ENCODE results near the gene IL20RA.
"Not testable (repeated sequence)": the region's sequence is repeated elsewhere in the genome, so short reads cannot be mapped to it uniquely, and the experiment has no call there.

IL20RA gene

DNA sequence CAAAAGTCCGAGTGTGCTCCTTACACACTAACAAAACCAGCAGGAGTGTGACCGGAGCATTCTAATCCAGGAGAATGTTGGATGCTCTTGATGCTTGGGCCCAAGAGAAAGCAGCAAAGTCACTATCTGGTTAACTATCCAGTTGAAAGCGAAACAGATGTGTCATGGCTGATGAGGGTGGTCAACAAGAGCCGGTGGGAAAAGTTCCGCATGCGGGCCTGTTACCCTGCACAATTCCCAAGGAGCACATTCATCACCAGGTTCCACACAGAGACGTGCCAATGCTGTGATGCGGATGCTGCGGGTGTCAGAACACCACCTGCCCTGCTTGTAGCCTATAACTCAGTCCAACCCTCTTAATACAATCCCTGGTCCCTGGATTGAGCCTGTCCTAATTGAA is 38.7 kb downstream of the IL20RA start:
- no peak for DNase-seq

DNA sequence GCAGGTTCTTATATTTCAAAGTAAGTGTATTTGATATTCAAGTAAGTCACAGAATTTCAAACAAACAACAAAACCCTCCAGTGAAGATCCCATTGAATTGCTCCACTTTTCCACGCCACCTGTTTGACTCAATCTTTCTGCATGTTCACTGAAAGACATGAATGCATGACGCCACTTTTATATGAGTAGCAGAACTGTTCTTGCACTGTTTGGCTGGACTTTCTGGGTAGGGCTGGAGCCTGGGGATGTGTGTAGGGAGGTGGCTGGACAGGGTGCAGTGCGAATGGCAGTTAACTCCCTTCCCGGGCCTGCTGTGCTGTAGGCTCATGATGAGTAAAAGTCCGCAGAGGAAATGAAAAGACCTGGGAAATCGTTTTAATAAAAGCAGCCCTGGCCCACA is 39.7 kb downstream of the IL20RA start:
- no peak for DNase-seq

DNA sequence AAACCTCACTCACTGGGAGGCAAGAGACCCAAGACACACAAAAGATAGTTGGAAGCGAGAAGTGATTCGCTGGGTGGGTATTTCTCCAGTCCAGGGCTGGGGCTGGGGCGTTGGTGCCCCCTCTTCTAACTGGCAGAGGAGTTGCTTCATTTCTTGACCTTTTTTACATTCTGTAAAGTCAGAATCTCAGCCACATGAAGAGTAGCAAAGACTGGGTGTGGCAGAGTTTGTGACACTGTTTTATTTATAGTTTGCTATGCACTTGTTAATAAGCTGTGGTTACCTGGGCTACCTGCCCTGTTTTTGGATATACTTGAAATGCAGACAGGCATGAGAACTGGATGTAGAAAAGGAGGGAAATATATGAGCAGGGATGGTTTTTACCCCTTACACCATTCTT is 42.3 kb downstream of the IL20RA start:
- no peak for DNase-seq

DNA sequence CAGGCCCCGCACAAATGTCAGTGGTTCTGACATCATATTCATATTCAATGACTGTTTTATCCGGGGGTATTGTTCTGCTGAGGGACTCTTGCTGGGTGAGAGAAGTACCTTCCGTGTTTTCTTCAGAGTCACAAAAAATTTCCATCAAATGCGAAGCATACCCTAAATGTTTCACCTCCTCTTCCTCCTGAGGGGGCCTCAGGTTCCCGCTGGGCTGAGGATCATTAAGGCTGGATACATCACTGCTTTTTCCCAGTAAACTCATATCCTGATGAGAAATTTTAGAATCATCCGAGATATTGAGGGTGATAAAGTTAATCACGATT is 42.8 kb downstream of the IL20RA start:
- no peak for DNase-seq

DNA sequence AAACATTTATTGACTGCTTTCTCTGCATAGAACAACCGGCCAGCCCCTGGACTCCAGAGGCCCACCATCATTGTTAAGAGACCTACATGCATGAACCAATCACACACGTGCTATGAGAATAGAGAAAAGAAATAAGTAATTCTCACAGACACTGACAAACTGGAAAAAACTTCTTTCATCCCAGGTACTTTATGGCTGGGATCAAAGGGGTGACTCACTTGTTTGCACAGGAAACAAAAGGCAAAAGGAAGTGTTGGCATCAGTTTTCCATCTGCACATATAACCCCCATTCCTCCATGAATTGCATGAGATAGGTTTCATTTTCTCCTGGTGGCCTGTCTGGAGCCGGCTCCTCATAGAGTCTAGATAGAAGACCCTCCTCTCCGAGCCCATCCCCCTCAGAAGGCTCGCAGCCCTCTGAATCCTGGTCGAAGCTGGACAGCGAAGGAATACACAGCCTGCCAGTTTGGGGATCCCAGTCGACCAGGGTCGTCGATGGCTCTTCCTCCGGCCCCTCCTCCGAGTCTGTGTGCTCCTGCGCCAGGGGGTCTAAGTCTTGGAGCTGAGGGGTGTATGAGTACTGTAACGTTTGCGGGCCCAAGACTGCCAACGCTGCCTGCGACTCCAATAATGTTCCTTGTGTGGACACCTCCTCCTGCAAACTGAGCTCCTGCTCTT is 43.3 kb downstream of the IL20RA start:
- no peak for DNase-seq

DNA sequence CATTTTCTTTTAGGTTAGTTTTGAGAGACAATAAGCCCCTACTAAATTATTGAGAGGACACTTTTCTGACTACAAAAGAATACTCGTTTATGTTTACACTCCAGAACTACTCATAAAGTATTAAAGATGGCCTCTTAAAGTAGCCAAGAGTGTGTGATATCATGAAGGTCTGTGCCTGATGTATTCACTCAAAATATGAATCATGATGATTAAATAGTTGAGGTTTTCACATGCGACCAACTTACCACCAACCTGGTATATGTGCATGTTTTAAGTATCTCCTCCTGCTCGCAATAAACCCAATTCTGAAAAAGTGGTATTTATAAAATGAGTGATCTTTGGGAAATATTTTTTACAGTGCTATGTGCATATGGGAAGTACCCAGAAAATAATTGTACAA is 43.9 kb downstream of the IL20RA start:
- DNase-seq = no peak

DNA sequence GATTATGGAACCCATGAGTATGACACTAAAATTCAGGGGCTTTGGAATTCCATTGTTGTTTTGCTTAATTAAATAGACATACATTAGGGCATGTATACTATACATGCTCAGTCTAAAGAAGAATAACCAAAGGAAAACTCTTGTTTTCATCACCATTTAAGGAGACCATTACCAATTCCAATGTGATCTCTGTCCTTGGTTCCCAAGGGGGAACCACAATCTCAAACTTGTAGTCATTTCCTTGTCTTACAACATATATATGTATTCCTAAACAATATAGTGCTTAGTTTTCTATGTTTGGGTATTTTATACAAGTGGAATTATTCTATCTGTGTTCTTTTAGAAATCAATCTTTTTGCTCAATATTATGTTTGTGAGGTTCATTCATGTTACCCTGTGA is 49.2 kb downstream of the IL20RA start:
- DNase-seq = no peak

DNA sequence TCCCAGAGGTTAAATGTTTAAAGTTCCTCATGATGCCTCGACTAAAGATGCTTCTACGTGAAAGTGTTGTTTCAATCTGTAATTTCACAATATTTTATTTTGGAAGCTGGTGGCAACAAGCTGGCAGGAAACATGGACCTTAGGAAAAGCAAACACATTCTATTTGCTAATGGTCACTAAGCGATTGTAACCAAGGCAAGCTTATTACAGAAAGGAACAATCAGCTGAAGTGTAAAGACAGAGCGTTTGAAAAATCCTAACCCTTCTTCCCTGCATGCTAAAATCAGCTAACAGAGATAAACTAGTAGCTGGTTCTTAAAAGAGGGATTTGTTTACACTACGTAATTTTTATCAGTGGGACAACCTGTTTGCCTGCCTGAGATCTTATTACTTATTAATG is 50.0 kb downstream of the IL20RA start:
- DNase-seq = no peak

DNA sequence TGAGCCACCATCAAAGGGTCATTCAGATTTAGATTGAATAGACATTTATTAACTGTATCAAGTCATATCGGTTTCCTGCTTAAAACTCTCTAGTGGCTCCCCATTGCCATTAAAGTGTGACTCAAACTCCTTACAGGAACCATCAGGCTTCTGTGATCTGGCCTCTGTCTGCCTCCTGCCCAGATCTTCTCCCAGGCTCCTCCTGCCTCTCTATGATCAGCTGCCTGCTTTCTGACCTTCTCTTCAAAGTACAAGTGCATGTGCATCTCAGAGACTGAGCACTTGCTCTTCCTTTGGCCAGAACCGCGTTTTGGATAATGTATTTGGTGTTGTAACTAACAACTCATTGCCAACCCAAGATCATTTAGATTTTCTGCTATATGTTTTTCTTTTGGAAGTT is 52.7 kb downstream of the IL20RA start:
- no peak for DNase-seq

DNA sequence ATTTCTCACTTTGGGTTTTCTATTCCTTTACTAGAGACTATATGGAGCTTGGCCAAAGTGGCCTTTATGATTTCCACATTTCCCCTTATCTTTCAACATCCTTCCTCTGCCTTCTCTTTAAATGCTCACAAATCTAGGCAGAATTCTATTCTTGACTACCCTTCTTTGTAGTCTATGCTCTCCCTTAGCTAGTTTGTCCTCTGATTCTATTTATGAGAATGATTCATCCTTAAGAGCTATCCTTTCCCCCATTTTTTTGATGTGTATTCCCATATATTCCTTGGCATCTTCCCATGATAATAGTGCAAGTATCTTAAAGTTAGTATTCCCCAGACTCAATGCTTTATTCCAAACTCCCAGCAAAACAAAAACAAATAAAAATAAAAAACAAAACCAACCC is 53.1 kb downstream of the IL20RA start:
- no peak for DNase-seq

DNA sequence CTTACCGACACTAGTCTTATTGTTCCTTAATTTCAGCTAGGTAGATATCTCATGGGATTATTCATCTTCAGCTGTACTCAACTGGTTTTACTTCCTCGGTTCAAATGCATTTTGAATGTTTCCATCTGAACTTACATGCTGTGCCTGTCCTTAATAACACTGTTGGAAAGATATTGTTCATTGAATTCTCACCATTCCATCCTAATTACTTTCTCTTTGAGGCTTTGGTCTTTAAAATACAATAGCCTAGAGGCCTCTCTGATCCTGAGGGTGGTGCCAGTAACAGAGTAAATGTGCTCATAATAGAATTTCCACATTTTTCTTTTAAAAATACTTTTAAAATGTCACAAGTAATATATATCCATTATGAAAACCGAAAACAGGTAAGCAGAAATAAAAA is 54.0 kb downstream of the IL20RA start:
- DNase-seq = no peak

DNA sequence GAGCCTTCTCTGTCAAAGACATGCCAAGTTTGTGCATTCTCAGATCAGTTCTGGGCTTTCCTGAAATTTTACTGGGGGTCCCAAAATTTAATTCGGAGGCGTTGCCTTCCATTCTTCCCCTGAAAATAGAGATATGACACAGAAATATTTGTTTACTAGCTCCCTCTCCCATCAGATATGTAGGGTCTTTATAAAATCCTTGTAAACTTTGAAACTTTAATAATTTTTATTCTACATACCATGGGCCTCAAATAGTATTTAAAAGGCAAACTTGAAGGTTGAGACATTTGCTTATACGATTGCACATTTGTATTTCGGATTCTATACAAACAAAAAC is 54.6 kb downstream of the IL20RA start:
- no peak for DNase-seq

DNA sequence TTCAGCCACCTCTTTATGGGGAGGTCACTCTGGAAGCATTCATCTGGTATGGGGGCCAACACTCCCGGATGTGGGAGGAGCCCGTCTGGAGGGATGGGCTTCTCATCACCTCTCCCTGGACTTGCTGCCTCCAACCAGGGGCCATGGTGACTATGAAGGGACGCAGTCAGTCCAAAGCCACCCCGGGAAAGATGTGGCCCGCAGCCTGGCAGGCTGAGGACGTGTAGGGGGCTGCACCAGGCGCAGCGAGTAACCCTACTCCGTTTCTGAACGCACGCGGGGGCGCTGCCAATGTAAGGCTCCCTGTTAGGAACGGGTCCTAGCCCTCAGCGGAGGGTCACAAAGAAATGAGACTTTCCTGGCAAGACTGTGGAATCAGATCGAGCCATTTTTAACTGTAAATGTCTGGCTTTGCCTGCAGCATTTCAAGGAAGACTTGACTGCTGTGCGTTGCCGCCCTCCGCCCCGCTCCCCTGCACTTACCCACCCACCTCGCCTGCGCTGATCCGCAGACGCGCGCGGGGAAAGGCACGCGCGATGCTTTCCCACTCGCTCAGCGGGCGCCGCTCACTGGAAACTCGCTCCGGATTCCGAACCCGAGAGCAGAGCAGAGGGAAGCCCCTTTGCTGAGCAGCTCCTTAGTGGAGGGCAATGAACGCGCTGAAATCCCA is 55.1 kb downstream of the IL20RA start:
- no peak for DNase-seq

DNA sequence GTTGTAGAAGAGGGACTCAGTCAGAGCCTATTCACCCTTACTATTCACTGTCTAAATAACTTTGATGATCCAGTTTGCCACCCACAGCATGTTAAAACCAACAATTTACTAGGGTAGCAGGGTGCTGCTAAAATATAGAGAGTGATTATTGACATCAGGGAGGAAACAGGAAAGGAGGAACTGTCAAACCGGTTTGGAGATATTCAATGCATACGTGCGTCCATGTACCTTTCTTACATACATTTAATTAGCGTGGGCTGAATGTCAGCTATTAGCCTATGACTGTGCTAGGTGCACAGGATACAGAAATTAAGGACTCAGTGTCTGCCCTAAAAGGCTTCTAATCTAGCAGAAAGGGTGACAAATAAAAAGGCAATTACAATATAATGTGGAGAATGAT is 57.2 kb downstream of the IL20RA start:
- no peak for DNase-seq

DNA sequence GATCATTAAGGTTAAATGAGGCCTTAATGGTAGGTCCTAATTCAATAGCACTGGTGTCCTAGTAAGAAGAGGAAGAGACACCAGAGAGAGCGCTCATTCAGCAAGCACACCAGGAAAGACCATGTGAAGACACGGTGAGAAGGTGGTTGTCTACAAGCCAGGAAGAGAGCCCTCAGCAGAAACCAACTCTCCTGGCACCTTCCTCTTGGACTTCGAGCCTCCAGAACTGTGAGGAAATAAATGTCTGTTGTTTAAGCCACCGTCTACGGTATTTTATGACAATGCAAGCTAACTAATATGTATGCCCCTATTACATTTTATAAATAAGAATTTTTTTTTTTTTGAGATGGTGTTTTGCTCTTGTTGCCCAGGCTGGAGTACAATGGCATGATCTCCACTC is 59.3 kb downstream of the IL20RA start:
- no peak for DNase-seq

DNA sequence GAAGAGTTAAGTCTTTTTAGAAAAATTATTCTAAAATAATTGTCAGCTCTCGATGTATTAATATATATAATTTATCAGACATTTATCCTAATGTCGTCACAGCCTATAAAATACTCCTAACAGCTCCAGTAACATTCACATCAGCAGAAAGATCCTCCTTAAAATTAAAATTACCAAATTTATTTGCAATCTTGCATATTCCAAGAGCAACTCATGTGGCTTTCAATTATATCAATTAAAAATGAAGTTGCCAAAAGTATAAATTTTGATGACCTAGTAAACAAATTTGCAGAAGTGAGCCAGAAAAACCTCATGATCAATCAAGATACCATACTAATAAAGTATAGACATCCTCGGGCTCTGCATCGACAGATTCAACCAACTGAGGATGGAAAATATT is 60.2 kb downstream of the IL20RA start:
- DNase-seq = no peak

DNA sequence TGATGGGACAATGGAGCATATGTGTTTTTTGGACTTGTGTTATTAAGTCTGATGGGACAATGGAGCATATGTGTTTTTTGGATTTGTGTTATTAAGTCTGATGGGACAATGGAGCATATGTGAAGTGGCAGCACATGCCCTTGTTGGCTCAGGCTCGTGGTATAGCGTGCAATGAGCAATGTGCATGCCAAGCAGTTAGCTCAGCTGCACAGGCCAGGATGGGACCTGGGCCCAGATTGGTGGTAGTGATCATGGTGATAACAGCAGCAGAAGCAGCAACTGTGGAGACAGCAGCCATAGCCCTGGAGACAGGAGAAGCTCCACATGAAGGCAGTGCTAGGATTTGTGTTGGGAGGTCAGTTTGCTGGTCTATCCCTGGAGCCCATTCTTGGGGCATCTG is 61.1 kb downstream of the IL20RA start:
- DNase-seq = no peak

DNA sequence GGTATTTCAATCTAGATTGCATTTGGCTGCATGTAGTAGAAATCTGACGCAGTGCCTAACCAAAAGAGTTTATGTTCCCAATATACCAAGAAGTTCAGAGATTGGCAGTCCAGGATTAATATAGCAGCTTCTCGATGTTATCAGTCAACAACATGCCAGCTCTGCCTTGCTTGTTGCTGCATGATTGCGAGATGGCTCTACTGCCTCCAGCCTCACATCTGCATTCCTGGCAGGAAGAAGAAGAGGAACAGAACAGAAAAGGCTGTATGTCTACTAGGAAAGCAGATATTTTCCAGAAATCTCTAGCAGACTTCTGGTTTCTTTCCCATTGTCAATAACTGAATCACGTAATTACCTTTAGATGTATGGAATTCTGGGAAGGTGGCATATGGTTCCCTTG is 61.8 kb downstream of the IL20RA start:
- no peak for DNase-seq

DNA sequence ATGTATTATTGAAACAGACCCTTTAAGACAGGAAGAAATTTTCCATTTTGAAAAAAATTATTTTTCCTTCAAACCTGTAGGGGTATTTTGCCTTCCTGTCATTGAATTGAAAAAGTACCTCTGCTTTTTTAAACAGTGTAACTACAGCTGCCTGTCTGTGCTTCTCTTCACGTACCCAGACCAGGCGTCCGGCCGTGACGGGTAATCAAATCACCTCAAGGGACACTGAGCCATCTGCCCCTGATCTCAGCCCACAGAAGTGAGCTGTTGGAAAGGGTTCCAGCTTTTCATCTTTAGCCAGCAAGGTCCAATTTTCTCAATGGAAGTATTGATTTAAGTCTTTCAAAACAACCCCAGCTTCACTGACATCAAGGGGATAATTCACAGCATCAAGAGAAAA is 64.7 kb downstream of the IL20RA start:
- no peak for DNase-seq

DNA sequence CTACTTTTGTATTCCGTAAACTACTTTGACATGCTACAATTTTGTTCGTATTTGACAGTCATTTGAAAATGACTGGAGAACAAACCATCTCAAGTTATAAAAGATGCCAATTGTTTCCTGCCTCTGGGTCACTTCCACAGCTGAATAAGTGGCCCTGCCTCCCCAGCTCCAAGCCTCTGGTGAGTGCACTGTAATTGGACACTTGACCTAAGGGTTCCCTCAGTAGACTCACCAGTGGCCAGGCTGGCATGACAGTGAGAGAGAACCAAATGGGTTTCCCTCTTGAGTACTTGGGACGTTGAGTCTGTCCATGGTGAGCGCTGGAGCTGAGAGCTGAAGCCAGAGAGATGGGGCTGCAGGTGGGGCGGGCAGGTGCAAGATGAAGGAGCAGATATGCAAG is 65.6 kb downstream of the IL20RA start:
- DNase-seq = no peak

DNA sequence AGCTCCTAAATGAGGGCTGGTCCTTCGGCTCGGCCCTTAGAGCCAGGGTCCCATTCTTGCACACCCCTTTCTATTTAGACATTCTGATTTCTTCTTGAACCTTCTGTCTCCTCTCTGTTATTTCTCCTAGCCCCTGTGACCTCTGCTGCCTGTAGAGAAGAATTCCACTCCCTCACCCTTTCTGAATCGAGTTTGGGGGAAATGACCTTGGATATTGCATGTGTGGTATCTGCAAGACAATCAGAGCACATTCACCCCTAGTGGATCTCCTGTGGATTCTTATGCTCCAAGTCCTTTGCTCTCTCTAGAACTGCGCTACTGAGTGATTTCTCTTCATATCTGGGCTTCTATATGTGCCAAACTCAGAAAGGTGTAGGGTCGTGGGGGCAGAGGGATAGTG is 67.7 kb downstream of the IL20RA start:
- DNase-seq = no peak

DNA sequence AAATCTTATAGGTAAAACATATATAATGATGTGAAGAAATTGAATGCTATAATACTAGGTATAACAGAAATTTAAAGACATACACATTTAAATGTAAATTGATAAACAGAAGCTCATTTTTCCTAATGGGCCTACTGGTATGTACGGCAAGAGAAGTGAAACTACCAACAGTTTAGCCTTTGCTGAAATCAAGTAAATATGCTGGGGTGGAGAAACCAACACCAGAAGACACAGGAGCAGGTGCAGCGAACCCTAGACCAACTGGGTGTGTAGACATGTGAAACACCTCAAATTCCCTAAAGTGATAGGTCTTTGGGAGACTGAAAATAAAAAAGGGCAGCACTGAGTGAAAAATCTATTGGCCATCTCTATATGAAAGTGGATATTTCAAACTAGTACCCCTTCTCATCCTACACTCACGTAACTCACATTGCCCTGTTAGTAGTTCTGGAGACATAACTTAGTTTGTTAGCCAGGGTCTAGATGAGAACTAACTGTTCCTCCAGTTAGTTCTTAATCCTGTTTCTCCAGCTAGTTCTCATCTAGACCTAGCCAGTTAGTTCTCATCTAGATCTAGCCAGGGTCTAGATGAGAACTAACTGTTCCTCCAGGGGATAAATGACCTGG is 69.6 kb downstream of the IL20RA start:
- no peak for DNase-seq

DNA sequence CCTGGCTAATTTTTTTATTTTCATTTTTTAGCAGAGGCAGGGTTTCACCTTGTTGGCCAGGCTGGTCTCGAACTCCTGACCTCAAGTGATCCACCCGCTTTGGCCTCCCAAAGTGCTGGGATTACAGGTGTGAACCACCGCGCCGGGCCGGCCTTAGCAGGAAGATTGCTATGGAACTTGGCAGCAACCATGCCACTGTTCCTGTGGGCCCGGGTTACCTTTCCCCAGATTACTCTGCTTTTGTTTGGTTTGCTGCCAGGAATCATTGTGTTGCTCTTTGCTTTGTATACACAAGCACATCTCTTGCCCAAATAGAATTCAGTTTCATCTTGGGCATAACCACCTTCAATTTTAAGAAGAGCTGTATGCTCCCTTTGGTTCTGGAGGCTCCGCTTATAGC is 71.0 kb downstream of the IL20RA start:
- not testable (repeated sequence) for DNase-seq

DNA sequence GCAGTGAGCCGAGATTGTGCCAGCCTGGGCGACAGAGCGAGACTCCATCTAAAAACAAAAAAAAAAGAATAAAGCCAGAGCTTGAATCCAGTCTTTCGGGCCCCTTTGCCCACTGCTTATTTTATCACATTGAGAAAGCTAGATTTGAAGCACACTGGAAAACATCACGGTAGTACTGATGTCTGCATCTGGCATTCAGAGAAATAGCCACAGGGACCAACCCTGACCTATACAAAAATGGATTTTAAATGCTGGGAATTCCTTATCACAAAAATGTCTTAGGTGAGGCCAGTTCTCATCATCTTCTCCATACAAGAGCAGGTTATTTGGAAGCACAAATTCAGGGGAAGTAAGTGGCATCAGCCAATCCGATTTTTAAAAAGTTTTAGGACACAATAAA is 73.2 kb downstream of the IL20RA start:
- no peak for DNase-seq

DNA sequence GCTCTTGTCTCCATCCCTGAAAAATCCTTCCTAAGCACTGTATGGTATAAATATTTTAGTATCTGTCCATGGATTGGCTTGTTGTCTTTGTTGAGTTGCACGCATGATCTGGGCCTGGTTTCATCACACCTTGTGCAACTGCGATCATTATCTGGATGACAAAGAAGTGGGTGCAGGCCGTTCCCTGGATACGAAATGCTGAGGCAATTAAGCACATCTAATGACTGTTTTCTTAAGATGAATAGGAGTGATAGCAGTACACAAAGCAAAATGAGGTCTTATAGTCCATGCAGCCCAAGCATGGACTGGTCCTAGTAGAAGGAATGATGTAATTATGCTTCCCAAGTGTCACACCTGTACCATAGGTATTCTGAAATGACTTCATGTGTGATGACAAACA is 74.8 kb downstream of the IL20RA start:
- DNase-seq = no peak
